Stimulated activated CD4-positive, alpha-beta T cell treated with anti-CD3 and anti-CD28 coated beads, Interleukin-1b, Interleukin-23, amount 100 ng/mL, for 48 hours (primary cell): Measurements from ENCODE around the gene SRGAP2C.
"Not testable (repeated sequence)": the region's sequence is repeated elsewhere in the genome, so short reads cannot be mapped to it uniquely, and the experiment has no call there.

Experiments used
- DNase-seq: peaks from one replicate; pipeline ENCODE4 v3.0.0-alpha.2; 2020

SRGAP2C gene

GRCh38 chr1:121230636-121231035 lies 45.9 kb downstream of the SRGAP2C start:
- DNase-seq, result not testable (repeated sequence)

- DNase-seq, result not testable (repeated sequence)
Measured at GRCh38 chr1:121232445-121233125, 47.8 kb downstream of the SRGAP2C start.

GRCh38 chr1:121234090-121234759 lies 49.5 kb downstream of the SRGAP2C start:
- not testable (repeated sequence) for DNase-seq

DNA sequence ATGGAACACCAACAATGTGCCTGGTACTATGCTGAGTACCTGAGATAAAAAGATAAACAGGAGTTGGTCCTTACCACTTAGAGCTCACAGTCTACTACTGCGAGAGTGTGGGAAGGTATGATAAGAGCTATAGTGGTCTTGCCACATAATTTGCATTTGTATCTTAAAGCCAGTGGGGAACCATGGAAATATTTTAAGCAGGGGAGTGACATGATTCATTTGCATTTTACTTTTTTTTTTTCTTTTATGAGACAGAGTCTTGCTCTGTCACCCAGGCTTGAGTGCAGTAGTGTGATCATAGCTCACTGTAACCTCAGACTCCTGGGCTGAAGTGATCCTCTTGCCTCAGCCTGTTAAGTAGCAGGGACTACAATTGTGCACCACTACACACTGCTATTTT lies 53.6 kb downstream of the SRGAP2C start:
- peak; percentile 4 for DNase-seq

GRCh38 chr1:121243913-121244312 lies 59.1 kb downstream of the SRGAP2C start:
- not testable (repeated sequence) for DNase-seq

DNA sequence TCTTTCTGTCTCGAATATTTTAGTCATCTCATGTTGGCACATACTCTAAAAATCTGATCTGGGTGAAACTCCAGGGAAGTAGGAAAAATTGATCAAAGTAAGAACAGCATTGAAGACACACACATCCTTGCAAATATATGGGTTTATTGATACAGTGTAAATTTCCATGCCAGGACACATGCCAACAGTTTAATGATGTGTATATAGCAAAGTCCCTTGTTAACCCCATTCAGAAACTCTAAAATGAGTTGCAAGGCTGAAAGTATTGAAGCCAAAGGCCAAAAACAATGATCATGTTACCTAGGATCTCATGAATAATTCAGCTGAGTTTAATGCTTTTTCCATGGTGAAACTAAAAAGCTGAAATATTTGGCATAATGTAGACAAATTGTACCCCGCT lies 61.6 kb downstream of the SRGAP2C start:
- DNase-seq, result not testable (repeated sequence)

- not testable (repeated sequence) for DNase-seq
Measured at GRCh38 chr1:121252656-121253055, 67.9 kb downstream of the SRGAP2C start.

DNA sequence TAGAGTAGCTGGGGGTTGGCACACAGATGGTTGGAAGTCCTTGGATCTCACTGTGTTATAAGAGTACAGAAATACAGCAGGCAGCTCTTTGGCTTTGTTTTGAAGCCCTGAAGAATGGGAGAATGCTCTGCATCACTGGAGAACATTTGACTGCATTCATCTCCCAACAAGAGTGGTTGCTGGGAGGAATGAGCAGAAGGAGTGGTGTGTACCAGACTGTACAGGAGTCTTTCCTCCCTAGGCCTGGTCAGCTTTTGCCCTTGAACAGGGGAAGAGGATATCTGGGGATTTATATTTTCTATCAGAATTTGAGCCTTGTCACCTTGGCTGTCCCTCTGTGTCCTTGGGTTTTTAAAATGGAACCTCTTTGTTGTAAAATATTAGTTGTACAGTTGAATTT lies 69.8 kb downstream of the SRGAP2C start:
- DNase-seq, result not testable (repeated sequence)

DNA sequence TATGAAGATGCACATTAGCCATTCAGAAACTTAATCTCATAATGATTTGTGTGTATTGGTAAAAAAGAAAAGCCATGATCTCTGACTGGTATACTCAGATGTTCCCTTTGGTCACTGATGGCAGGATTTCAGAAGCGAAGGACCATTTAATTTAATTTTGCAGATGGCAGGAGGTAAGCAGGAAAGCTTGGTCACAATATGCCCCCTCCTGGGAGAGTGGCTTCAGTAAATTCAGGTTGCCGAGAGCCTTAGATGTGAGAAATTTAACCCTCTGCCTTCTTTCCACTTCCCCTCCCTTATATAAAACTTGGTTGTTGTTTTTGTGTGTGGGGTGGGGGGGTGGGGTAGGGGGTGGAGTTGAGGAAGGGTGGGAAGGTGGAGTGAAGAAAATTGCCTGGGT lies 72.9 kb downstream of the SRGAP2C start:
- DNase-seq, result not testable (repeated sequence)

DNA sequence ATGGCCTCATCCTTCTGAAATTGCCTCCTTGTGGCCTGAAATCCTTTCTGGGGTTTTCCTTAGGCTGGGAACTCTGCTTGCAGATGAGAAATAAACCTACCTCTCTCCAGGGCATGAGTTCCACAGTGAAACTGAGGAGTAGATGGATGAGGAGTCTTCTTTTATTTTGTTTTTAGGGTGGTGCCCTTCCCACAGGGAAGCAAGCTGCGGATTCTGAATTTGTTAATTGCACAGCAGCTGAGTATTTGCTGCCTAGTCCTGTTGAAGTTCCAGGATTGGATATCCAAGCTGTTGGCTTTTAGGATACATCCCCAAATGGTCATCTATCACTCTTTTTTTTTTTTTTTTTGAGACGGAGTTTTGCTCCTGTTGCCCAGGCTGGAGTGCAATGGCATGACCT lies 73.4 kb downstream of the SRGAP2C start:
- DNase-seq, result not testable (repeated sequence)

DNA sequence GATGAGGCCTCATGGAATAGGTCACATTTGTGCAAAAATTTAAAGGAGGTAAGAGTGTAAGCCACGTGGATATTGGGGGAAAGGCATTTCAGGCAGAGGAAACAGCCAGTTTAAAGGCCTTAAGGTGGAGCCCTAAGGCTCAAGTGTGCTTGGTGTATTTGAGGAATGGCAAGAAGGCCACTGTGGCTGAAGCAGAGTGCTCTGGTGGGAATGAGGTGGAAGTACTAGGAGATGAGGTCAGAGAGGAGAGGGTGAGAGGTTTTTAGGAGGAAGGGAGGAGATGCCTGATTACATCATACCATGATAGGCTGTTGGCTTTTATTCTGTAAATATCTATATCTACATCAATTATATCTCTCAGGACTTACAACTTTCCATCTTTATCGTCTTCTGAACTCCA lies 75.4 kb downstream of the SRGAP2C start:
- not testable (repeated sequence) for DNase-seq

DNA sequence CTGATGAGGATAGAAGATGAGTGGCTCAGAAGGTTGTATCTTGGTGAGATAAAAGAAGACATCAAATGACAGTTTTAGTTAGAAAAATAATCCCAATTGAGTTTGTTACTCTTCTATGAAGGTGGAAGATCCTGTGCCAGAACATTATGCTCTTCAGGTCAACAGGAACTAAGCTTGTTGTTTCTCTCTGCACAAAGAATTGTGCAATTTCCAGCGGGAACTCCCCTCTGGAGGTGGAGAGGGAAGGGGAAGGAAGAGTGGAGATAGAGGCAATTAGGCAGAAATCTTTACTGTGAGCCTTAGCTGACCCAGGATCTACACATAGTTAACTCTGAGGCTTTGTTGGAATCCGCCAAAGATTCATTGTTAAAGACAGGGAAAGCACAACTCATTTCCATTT lies 77.4 kb downstream of the SRGAP2C start:
- DNase-seq, result not testable (repeated sequence)

GRCh38 chr1:121263789-121264244 lies 79.0 kb downstream of the SRGAP2C start:
- peak; percentile 1 for DNase-seq

GRCh38 chr1:121267072-121267471 lies 82.3 kb downstream of the SRGAP2C start:
- not testable (repeated sequence) for DNase-seq

- not testable (repeated sequence) for DNase-seq
Measured at GRCh38 chr1:121269309-121269708, 84.5 kb downstream of the SRGAP2C start.

GRCh38 chr1:121269973-121270372 lies 85.2 kb downstream of the SRGAP2C start:
- DNase-seq, result not testable (repeated sequence)

DNA sequence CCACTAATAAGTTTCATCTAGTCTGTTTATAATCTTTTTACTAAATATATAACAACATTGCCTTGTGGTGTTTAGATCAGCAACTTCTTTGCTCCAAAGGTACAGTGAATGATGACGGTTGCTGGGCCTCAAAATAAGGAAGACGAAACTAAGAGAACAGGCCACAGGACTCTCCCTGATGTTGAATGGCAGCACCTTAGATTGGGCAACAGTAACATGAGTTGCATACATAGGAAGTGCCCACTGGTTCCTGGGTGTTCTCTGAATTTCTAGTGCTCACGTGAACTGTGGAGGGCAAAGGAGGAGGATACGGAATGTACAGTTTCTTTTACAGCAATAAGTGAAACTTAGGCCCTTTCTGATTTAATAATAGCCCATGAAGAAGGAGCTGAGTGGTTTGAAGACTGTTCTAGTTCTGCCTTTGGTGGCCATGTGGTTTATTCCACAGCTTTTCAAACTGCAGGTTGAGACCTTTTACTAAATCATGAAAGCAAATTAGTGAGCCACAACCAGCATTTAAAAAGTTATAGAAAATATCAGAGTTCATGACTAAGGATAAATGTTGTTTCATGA lies 86.5 kb downstream of the SRGAP2C start:
- not testable (repeated sequence) for DNase-seq

DNA sequence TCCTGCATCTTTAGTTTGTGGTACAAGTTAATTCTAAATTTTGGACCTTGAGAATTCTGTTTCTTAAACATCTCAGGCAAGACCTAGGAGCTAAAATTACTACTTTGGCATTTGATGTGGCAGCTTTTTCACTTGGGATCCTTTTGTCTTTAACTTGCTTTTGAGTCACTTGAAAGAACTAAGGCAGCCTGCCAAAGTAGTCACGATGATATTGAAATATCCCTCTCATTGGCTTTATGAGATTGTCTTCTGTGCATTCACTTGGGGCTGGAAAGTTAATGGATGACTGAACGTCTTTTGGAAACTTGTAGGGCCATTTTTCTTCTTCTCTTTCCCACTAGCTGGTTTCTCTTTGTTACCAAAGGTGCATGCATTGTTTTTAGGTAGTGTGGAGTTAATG lies 90.7 kb downstream of the SRGAP2C start:
- DNase-seq, result not testable (repeated sequence)

GRCh38 chr1:121278202-121278601 lies 93.4 kb downstream of the SRGAP2C start:
- DNase-seq, result not testable (repeated sequence)

DNA sequence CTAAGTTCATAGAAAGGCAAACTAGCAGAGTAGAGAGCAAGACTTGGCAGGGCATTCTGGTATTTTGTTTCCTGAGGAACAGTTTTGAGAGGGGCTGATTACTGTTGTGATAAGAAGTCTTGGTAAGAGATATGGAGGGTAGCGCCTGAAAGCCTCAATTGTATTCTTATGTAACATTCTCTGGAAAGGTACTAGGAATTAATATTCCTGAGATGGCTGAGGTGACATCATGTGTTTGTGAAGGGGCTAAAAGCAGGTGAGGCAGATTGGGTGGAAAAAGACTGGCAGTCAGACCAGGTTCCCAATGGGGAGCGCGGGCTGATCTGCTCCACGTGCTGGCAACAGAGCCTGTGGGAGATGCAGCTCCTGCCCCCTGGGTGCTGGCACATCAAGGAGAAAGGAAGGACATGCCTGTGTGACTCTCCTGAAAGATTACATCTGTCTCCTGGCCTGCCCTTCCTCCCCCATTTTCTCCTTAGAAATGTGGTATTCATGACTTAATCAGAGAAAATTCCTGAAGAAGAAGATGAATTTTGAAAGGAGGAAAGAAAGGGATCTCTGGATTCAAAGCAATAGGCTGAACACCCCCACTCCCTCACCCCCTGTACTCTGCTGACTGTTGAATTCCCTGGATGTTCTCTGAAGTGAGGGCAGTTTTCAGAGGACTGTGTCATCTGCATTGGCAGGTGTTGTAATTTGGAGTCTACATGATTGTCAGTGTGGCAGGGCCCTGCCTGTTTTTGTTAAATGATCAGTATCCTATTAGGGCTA lies 94.2 kb downstream of the SRGAP2C start:
- not testable (repeated sequence) for DNase-seq

DNA sequence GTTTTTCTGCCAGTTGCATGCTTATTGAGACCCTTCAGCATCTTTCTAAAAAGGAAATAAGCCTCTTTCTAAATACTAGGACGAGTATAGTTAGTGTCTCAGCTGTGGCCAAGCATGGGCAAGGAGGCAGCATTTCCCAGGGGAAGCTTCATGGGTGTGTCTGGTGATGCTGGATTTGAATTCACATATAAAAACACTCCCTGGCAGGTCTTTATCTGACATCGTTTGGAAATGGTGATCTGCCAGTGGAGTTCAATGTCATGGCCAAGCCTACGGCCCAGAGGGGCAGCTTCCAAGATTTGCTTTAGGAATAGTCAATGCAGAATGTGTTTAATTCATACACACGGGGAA lies 94.7 kb downstream of the SRGAP2C start:
- DNase-seq, result not testable (repeated sequence)

GRCh38 chr1:121280699-121281317 lies 96.0 kb downstream of the SRGAP2C start:
- not testable (repeated sequence) for DNase-seq

DNA sequence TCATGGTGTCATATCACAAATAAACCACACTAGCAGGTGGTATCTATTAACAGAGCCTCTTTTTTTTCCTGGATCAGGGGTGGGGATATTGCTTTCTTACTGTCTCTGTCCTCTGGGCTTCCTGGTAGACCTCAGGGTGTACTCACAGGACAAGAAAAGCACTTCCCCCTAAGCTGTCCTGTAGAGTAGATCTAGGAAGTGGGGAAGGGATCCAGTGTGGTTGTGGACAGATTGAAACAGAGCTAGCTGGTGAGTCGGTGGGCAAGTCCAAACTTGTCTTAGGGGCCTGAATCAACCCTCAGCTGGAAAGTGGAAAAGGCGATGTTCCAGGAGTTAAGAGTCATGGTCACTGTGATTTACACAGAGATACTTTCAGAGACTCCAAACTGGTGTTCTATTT lies 96.7 kb downstream of the SRGAP2C start:
- not testable (repeated sequence) for DNase-seq
